Left lung (tissue), 10 donors: ENCODE measurements around the gene SGF29. TPM values are rescaled to one million over a fixed set of nuclear protein-coding genes. Genes with fewer than 3 reads are reported as not detected.

ENCODE experiments used
- ATAC-seq: fragments of 200-7000 bp; cut with Tn5 transposase; one replicate; pipeline ENCODE4 v1.9.1; 2020; ENCODE audit warnings: moderate library complexity
- DNase-seq, 4 donors: peaks; one replicate each; pipeline ENCODE4 v3.0.0-alpha.2; 2013 to 2020
- H3K27ac ChIP-seq, 2 donors: fragments of 200-600 bp; sonication (generic) in 1 of 2; one replicate each; pipeline versions ENCODE4 v1.5.0 to v1.8.0; 2020 to 2021
- H3K27me3 ChIP-seq, 2 donors: fragments of 200-600 bp; sonication (generic) in 1 of 2; one replicate each; pipeline versions ENCODE4 v1.5.0 to v1.8.0; 2020 to 2021
- H3K36me3 ChIP-seq, 2 donors: fragments of 200-600 bp; sonication (generic) in 1 of 2; one replicate each; pipeline versions ENCODE4 v1.5.0 to v1.8.0; 2020 to 2021
- H3K4me1 ChIP-seq, 2 donors: fragments of 200-600 bp; one replicate each; pipeline ENCODE4 v1.8.0; 2021
- H3K4me3 ChIP-seq, 2 donors: fragments of 200-600 bp; sonication (generic) in 1 of 2; one replicate each; pipeline versions ENCODE4 v1.5.0 to v1.8.0; 2020 to 2021; ENCODE audit warnings: mild to moderate bottlenecking in 1 of 2
- H3K9me3 ChIP-seq, 2 donors: fragments of 200-600 bp; sonication (generic) in 1 of 2; one replicate each; pipeline versions ENCODE4 v1.5.0 to v1.8.0; 2020 to 2021
- intact Hi-C, 2 donors: fragments of 100-400 bp; cut with DNase I; formaldehyde crosslinking; loops; one replicate each; pipeline versions ENCODE4 v1.11.2 to v1.14.2; 2022
- polyA plus RNA-seq, 6 donors: library from polyadenylated mRNA; unstranded; fragments of 120-200 nt; gene quantifications; one replicate each; pipeline ENCODE4 v1.2.1, GENCODE V29; 2013; ENCODE audit not compliant: insufficient read length in 6 of 6
- total RNA-seq, 2 donors: library from RNA; stranded (reverse); fragmentation: NEBNext Ultra II Directional; extraction: Animal tissue kit (Norgen Biotek cat#: 25700); gene quantifications; one replicate each; pipeline ENCODE4 v1.2.1, GENCODE V29; 2021
- TF ChIP-seq, protein P1 (sequence below), 2 donors: fragments of 200-600 bp; sonication (generic) in 1 of 2; IDR thresholded peaks; one replicate each; pipeline versions ENCODE4 v1.5.0 to v1.8.0; 2021; ENCODE audit warnings: antibody characterized with exemption in 2 of 2
- donor health status: DM: no; HTN: yes; CAD: no.
- donor health status: DM: no; HTN: no; CAD: no.

The SGF29 gene
- total and polyA plus RNA-seq, 8 donors = 12.1 to 29.8 (median 21.8) TPM

DNA sequence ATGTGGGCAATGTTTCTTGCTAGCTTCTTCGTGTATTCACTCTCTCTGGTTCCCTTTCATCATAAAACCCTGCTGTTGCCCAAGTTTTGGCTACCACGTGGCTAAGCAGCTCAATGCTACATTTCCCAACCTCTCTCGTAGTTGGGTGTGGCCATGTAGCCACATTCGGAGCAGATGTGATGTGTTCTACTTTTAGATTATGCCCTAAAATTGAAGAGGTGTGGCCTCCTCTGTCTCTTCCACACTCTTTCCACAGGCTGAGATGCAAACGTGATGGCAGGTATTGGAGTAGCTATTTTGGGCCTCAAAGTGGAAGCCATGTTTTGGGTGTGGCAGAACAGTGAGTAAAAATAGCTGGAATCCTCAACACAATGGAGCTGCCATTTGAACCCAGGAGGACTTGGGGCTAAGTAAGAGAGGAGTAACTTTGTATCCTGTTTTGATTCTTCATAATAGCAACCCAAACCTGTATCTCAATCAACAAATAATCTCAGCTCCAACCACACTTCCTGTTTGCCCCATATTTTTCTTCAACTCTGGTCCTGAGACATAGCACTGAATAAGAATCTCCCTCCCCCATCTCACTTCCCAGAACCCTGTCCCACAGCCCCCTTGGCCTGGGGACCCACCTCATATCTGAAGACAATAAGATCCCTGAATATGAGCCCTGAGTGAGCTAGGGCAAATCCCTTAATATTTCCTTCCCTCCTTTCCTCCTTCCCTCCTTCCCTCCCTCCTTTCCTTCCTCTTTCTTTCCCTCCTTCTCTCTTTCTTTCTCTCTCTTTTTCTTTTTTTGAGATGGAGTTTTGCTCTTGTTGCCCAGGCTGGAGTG is 19.0 kb upstream of the SGF29 start:
- Histone ChIP-seq H3K4me1 (peaks cover 20 to 60% of the 10 kb centered on the region in 2 donors), H3K4me3 (no peak overlapping the region), H3K27ac (peak overlapping the region; percentile 50 to 83), H3K36me3 (peaks cover 0 to 5% of the 10 kb centered on the region in 2 donors), H3K9me3 (no peaks in the 10 kb centered on the region), H3K27me3 (no peaks in the 10 kb centered on the region)
- peak in 1 of 4 donors; percentile 75 for DNase-seq
- intact Hi-C loops = no loop called here
- ATAC-seq = peak; percentile 1
- TF ChIP-seq, protein P1, sequence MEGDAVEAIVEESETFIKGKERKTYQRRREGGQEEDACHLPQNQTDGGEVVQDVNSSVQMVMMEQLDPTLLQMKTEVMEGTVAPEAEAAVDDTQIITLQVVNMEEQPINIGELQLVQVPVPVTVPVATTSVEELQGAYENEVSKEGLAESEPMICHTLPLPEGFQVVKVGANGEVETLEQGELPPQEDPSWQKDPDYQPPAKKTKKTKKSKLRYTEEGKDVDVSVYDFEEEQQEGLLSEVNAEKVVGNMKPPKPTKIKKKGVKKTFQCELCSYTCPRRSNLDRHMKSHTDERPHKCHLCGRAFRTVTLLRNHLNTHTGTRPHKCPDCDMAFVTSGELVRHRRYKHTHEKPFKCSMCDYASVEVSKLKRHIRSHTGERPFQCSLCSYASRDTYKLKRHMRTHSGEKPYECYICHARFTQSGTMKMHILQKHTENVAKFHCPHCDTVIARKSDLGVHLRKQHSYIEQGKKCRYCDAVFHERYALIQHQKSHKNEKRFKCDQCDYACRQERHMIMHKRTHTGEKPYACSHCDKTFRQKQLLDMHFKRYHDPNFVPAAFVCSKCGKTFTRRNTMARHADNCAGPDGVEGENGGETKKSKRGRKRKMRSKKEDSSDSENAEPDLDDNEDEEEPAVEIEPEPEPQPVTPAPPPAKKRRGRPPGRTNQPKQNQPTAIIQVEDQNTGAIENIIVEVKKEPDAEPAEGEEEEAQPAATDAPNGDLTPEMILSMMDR (IDR thresholded peaks at IDR 0.05) = no peak

DNA sequence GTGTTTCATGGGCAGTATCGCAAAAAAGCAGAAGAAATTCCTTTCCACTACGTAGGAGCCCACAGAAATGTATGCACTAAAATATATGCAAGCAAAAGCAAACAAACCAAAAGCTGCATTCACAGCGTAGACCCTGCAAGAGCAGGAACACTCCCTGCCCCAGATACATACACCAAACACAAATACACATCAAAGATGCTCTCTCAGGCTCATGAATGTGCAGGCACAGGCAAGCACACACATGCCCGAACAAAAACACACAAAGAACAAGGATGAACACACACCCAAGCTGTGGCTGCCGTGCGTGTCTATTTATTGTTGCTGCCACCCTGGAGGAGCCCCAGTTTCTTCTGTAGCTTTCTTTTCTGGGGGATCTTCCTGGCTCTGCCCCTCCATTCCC is 16.6 kb upstream of the SGF29 start:
- H3K27ac ChIP-seq = peak overlapping the region in 1 of 2 donors; percentile 92
- no peaks in the 10 kb centered on the region for H3K27me3 ChIP-seq
- peak overlapping the region; percentile 38 to 47 for H3K4me3 ChIP-seq
- ATAC-seq = no peak
- TF ChIP-seq, protein P1 (IDR thresholded peaks at IDR 0.05) = no peak
- H3K4me1 ChIP-seq = peaks cover 16 to 54% of the 10 kb centered on the region in 2 donors
- intact Hi-C loops = no loop called here
- peaks cover 0 to 5% of the 10 kb centered on the region in 2 donors for H3K36me3 ChIP-seq
- H3K9me3 ChIP-seq = no peaks in the 10 kb centered on the region
- DNase-seq = no peak

DNA sequence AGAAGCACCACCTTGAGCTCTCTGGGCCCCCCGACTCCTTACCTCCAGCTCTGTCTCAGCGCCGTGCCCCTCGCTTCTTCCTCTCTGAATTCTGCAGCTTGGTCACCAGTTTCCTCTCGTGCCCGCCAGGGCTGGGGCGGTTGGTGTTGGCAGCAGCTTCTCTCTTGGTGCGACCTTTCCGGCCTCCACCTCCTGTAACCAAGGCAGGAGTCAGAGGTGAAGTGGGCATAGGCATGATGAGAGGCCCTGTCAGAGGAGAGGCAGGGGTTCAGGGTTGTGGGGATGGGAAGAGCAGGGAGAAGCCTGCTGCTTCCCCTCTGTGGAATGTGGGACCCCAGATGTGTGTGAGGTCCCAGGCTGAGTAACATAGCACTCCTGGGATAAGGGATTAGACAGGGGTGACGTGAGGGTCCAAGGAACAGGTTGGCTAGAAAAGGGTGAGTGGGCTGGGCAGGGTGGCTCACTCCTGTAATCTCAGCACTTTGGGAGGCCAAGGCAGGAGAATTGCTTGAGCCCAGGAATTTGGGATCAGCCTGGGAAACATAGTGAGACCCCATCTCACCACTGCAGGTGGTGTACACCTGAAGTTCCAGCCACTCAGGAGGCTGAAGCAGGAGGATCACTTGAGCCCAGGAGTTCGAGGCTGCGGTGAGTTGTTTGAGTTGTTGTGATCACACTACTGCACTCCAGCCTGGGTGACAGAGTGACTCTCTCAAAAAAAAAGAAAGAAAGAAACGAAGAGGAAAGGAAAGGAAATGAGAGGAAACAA is 15.6 kb upstream of the SGF29 start:
- Histone ChIP-seq H3K36me3 (peaks cover 0 to 5% of the 10 kb centered on the region in 2 donors), H3K9me3 (no peaks in the 10 kb centered on the region), H3K27ac (peak overlapping the region; percentile 77 to 92), H3K27me3 (no peaks in the 10 kb centered on the region), H3K4me1 (peaks cover 11 to 51% of the 10 kb centered on the region in 2 donors), H3K4me3 (peak overlapping the region; percentile 38 to 47)
- peak; percentile 11 for ATAC-seq
- DNase-seq = peak in 1 of 4 donors; percentile 79
- intact Hi-C loops = no loop called here
- TF ChIP-seq, protein P1 (IDR thresholded peaks at IDR 0.05) = no peak

DNA sequence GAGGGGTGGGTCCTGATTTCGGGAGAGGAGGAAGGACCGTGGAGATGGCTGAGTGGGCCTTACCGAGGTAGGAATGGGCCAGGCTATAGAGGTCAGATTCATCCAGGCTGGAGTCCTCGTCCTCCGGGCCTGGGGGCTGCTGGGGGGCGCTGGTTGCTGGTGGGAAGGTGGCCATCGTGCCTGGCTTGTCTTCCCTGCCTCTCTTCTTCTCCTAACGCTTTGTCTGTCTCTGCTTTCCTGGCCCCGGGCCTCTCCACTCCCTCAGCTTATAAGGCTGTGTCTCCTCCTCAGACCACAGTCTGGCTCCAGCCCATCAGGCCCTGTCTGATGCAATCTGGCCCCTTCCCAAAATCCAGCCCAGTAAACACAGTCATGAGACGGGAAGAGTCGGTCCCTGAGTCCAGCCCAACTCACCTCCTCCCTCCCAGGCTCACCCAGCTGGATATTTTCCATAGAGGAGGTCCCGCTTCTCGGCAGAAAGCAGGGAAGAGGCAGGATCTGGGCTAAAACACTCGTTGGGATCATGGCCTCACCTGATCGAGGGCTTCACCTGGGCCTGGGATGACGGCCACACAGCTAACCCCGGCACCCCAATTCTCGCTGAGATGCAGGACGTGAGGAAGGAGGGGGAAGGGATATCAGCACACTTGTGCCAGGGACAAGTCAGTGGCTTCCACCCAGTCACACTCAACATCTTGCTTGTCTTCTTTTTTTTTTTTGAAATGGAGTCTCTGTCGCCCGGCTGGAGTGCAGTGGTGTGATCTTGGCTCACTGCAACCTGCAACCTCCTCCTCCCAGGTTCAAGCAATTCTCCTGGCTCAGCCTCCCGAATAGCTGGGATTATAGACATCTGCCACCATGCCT is 14.8 kb upstream of the SGF29 start, which contains the start of gene NUPR1:
TSS of gene NUPR1 (minus strand) at position 242 of the 864 bp plus-strand sequence. CDS start at position 175, 67 bp downstream.
- peak; percentile 93 for ATAC-seq
- Histone ChIP-seq H3K27ac (peak within 1 kb of the TSS; percentile 77 to 92), H3K9me3 (no peaks in the 10 kb centered on the region), H3K4me3 (peak within 1 kb of the TSS; percentile 38 to 47), H3K36me3 (peaks cover 0 to 5% of the 10 kb centered on the region in 2 donors), H3K27me3 (no peaks in the 10 kb centered on the region), H3K4me1 (peaks cover 11 to 48% of the 10 kb centered on the region in 2 donors)
- intact Hi-C loops = no loop called here
- TF ChIP-seq, protein P1 (IDR thresholded peaks at IDR 0.05) = no peak
- DNase-seq = peak; percentile 87 to 95 (median 93)
